NCI-H2081 treated with DMSO at 0.1 percent for 48 hours (cell line): ENCODE measurements around the gene SPEN.
"Not testable (repeated sequence)": the region's sequence is repeated elsewhere in the genome, so short reads cannot be mapped to it uniquely, and the experiment has no call there.

Source experiments
- DNase-seq: peaks from one replicate; lab custom pipeline; 2025; lab: John Stamatoyannopoulos, UW

The SPEN gene

DNA sequence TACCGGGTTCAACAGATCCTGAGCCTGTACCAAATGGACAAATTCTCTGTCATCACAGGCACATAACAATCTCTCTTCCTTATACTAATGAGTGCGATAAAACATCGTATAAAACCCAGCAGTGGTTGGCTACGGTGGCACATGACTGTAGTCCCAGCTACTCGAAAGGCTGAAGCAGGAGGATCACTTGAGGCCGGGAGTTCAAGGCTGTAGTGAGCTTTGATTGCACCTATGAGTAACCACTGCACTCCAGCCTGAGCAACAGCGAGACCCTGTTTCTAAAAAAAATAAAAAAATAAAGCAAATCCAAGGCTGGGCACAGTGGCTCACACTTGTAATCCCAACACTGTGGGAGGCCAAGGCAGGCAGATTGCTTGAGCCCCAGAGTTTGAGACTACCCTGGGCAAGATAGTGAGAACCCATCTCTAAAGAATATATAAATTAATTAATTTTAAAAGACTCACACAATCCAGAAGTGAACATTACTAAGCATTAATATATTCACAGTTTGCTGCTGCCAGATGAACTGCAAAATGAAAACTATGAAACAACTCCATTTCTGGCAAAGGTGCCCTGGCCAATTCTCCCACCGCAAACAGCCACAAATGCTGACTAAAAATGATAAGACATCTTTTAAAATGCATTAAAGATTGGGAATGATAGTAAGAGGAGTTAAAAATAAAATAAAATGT, 115.3 kb downstream of the SPEN start:
- no peak for DNase-seq

DNA sequence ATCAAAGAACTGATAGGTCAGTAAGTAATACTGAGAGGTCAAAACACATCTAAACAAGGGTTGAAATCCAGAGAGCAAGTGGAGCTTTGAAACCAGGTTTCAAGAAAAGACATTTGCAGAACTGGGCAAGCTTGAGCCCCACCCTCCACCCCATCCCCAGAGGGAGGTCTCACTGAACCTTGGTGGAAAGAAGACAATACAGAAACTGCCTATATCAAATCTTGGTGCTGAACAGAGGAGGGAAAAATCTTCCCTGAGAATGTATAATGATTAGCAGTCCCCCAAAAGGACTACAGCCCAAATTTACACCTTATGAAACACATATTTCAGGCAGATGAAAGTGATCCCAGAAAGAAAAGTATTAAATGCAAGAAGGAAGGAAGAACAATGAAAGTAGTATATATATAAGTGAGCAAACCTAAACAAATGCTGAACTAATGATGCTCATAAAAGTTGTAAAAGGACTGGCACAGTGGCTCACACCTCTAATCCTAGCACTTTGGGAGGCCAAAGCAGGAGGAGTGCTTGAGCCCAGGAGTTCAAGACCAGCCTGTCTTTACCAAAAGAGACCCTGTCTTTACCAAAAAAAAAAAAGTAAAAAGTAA, 116.0 kb downstream of the SPEN start:
- DNase-seq = no peak

DNA sequence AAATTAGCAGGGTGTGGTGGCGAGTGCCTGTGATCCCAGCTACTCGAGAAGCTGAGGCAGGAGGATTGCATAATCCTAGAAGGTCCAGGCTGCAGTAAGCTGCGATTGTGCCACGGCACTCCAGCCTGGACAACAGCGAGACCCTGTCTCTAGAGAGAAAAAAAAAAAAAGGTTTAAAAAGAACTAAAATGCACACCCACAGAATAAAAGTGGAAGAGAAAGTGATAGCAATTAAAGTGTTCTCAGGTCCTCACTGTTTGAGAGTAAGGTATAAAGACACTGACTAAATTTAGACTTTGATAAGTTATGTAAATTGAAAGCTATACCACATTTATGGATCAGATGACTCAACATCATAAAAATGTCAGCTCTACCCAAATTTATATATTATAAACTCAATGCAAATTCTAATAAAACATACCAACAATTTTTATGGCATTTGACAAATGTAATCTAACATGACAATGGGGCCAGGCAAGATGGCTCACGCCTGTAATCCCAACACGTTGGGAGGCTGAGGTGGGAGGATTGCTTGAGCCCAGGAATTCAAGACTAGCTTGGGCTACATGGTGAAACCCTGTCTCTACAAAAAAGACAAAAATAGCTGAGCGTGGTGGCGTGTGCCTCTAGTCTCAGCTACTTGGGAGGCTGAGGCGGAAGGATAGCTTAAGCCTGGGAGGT, 116.6 kb downstream of the SPEN start:
- DNase-seq = no peak

DNA sequence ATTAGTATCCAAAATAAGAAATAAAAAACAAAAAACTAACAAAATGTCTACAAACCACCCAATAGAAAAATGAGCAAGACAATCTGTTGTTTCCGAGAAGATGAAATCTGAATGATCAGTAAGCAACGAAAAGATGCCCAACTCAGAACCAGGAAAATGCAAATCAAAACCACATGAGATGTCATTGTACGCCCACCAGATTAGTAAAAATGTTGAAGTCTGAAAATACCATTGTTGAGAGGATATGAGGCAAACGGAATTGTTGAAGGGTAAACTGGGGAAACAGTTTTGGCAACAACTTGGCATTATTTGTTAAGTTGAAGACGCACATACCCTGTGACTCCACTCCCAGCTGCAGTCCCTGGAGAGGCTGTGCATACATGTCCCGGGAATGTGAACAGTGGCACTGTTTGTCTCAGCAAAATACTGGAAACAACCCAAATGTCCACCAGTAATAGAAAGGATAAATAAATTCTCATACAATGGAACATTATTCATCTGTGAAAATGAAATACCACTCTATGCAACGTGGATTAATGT, 117.8 kb downstream of the SPEN start:
- DNase-seq = no peak

DNA sequence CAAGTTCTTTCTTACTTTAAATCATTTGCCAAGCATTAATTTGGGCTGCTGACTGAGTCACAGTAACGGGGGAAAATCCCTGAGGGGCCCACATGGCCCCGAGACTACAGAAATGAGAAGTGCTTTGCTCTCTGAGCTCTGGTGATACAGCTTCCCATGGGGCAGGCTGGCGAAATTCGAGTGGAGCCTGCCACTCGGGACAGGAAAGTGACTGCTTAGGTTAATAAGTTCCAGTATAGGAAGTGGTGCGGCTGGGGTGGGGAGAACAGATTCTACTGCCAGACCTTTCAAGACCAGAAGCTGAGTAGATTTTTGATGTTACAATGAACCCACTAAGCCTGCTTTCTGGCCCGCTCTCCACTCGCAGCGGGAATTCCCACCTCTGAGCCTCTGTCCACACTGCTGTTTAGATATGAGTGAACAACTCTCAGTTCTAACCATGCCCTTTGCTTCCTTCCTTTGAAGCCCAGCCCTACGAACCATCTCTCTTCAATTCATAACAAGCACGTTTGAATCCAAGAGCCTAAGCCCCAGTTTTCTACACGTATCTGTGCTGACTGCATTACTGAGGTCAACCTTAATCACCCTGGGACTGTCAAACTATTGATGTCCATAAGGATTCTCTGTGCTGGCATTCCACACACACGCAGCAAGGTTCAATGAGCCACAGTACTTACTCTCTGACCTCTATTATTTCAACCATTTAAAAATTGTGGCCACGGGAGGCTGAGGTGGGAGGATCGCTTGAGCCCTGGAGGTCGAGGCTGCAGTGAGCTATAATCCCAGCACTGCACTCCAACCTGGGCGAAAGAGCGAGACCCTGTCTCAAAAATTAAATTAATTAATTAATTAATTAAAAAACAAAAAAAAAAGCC, 118.8 kb downstream of the SPEN start:
- no peak for DNase-seq

DNA sequence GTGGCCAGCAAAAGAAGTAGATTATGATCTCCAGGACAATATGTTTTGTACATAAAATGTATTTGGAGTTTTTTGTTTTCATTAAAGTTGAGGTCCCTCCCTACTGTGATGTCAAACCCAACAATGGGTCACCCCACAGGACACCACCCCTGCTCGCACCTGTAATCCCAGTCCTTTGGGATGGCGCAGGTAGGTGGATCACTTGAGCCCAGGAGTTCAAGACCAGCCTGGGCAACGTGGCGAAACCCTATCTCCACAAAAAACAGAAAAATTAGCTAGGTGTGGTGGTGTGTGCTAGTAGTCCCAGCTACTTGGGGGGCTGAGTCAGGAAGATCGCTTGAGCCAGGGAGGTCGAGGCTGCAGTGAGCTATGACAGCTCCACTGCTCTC, 119.4 kb downstream of the SPEN start:
- DNase-seq = no peak

DNA sequence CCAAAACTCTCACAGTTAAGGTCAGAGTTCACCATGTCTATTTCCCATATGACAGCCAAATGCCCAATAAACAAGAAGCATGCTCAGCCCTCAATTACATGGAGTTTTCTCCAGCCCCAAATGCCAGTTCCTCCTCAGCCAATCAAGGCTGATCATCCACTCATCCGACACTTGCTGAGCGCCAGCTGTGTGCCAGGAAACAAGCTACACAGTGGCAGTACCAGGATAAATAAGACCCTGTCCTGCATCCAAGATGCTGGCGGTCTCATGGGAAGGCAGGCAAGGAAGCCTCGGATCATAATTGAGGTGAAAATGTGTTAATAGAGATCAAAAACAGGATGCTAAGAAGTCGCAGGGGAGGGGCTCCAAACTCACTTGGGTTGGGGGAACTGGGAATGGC, 120.7 kb downstream of the SPEN start:
- no peak for DNase-seq

DNA sequence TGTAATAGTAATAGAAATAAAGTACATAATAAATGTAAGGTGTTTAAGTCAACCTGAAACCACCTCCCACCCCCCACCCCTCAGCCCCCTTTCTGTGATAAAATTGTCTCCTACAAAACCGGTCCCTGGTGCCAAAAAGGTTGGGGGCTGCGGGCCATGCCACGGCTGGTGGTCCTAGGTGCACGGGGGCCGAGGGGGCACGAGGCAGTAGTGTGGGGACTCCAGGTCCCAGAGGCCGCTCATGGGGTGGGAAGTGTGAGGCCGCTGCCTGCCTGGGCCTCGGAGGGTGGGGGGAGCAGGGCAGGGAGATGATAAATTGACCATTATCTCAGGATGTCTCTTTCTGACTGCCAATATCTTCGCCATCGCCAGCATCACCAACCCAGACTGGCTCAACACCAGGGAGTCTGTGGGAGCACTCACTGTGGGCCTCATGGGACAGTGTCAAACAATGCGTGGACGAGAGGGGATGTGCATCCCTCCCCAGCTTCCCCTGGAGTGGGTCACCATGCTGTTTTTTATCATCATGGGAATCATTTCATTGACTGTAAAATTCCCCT, 121.9 kb downstream of the SPEN start:
- no peak for DNase-seq

DNA sequence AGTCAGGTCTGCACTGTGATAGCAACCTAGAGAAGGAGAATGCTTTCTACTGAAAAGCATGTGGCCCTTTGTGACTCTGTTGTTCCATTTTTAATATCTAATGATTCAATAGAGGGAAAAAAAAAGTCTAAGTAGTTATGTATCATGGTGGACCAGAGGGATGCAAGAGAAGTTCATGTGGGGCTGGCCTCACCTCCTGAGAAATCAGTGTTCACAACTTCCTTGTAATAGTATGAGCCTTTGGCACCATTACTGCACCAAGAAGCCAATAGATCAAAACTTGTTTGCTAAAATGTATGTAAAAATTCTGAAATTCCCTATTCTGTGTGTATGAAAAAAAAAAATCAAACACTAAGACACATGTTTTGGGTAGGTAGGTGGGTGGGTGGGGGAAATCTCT, 123.4 kb downstream of the SPEN start:
- no peak for DNase-seq

DNA sequence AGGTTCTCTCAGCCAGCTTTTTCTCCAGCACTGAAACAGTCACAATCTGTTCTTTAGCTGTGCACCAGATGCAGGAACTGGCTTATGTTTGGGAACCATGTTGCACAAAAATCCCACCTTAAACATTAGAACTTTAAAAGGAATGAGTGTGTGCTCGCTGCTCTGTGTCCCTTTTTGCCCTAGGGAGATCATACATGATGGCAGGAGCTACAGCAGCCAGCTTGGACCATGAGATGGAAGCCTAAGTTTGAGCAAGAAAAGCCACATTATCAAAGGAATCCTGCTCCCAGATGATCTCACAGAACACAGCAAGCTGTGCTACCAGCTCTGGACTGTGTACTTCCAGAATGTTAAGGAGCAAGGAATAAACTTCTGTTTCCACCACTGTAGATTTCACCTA, 124.9 kb downstream of the SPEN start:
- no peak for DNase-seq

DNA sequence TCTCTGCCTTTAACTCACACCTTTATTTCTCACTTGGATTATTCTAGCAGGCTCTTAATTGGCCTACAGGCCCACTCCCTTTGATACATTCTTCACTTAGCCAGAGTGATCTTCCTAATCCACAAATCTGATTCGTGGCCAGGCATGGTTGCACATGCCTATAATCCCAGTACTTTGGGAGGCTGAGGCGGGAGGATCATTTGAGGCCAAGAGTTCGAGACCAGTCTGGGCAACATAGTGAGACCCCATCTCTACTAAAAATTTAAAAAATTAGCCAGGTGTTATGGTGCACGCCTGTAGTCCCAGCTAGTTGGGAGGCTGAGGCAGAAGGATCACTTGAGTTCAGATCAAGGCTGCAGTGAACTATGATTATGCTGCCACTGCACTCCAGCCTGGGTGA, 126.3 kb downstream of the SPEN start:
- no peak for DNase-seq

DNA sequence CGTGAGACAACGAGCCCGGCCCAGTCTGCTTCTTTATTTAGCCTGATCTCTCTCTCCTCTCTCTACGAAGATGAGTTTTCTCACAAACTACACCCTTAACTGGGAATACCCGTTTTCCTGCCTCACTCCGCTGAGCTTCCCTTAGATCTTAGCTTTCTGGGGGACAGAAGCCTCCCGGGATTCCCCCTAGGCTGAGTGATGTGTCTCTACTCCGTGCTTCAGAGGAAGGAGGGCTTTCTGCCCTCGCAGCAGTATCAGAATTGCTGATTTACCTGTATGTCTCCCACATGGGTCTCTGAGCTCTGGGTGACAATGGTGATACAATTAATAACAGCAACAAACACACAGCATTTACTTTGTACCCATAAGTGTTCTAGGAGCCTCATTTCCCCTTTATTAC, 127.3 kb downstream of the SPEN start:
- DNase-seq = no peak

DNA sequence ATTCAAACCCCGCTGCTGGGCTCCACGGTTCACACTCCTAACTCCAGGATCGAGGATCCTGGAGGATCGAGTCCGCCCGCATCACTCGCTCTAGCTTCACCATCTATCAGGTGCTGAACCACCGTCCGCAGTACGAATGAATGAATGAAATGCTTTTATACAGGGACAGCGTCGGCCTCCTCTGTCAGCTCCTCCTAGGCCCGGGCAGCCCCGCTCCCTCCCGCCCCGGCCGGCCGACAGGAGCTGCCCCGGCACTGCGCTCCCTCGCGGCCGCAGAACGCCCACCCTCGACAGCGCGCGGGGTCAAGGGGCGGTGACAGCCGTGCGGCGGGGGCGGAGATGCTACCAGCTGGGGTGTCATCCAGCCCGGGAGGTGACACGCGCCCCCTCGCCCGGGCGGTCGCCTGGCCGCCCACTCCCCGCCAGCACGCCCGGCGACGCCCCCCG, 127.9 kb downstream of the SPEN start:
- no peak for DNase-seq

DNA sequence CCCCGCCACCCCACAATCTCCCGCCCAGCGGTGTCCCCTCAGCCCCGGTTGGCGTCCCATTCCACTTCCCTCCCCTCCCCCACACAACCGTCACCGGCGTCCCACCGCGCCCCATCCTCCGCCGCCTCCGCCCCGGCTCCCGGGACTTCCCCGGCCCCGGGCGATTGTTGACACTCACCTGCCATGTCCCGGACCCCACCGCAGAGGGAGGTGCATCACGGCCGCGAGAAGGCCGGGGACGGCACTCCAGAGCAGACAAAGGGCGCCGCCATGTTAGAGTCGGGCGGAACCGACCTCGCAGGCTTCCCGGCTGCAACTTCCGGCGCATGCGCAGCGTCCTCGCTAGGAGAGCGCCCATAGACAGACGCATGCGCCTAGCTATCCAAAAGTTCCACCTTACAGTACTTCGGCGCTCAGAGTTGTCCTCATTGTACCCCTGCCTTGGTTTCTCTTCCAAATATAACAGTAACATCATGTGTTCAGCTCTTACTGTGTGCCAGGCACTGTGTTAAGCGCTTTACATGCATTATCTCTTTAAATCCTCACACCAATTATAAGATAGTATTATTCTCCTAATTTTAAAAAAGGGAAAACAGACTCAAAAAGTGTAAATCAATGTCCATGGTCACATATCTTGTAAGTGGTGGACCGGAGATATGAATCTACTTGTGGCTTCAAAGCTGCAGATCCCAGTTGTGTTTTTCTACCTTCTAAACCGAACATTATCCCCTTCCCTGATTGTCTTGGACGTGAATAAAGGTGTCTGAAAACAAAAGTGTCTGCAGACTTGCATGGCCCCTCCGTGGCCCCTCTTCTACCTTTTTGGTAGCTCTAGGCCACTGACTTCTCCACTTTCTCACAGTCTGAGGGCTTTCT, 128.5 kb downstream of the SPEN start, which contains the start of gene ZBTB17:
Gene ZBTB17, minus strand, starts transcription at position 297 of the 876 bp plus-strand sequence. CDS start 27,606 bp downstream, outside the sequence.
- peak; percentile 66 for DNase-seq

DNA sequence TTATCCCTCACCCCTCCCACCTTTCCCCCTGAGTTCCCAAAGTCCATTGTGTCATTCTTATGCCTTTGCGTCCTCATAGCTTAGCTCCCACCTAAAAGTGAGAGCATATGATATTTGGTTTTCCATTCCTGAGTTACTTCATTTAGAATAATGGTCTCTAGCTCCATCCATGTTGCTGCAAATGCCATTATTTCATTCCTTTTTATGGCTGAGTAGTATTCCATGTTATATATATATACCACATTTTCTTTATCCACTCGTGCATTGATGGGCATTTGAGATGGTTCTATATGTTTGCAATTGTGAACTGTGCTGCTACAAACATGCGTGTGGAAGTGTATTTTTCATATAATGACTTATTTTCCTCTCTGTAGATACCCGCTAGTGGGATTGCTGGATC, 130.4 kb downstream of the SPEN start:
- not testable (repeated sequence) for DNase-seq

DNA sequence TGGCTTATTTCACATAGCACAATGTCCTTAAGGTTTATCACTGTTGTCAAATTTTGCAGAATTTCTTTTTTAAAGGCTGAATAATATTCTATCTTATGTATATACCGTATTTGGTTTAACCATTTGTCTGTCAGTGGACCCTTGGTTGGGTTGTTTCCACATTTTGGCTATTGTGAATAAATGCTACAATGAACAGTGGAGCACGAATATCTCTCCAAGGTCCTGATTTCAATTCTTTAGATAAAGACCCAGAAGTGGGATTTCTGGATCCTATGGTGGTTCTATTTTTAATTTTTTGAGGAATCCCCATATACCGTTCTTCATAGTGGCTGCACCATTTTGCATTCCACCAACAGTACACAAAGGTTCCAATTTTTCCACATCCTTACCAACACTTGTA, 134.2 kb downstream of the SPEN start:
- DNase-seq = no peak

DNA sequence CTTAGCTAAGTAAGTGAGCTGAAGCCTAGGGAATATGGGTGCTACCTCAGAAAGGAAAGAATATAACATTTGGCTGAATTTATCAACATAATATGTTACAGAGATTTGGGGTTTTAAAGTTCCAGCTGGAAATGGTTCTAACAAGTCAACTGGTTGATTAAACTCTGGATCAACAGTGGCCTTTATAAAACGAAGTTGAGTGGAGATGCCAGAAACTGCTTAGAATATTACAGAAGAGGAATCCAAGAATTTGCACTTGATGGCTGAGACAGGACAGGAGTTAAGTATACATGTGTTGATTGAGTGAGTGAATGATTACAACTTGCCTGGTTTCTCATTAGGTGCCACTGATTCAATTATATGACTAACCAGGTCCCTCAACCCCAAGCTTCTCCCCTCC, 135.8 kb downstream of the SPEN start:
- DNase-seq = no peak

DNA sequence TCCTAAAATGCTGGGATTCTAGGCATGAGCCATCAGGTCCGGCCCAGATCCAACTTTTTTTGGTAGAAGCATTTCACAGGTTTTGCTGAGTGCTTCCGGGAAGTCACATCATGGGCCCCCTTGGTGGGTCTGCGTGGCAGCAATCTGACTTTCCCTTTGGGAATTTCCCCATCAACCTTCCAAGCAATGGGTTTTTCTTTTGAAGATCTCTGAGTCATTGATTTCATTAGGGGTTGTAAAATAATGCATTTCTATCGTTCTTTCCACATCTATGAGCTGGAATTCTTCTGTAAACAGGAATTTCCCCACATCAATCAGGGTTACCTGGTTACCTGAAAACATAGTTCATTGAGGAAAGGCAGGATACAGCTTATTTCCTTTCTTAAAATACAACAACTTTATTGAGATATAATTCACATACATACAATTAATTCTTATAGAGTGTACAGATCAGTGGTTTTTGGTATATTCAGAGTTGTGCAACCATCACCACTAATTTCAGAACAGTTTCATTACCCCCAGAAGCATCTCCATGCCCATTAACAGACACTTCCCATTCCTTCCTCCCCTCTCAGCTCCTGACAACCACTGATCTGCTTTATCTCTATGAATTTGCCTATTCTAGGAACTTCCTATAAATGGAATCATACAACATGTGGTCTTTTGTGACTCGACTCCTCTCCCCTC, 138.2 kb downstream of the SPEN start:
- DNase-seq = no peak

DNA sequence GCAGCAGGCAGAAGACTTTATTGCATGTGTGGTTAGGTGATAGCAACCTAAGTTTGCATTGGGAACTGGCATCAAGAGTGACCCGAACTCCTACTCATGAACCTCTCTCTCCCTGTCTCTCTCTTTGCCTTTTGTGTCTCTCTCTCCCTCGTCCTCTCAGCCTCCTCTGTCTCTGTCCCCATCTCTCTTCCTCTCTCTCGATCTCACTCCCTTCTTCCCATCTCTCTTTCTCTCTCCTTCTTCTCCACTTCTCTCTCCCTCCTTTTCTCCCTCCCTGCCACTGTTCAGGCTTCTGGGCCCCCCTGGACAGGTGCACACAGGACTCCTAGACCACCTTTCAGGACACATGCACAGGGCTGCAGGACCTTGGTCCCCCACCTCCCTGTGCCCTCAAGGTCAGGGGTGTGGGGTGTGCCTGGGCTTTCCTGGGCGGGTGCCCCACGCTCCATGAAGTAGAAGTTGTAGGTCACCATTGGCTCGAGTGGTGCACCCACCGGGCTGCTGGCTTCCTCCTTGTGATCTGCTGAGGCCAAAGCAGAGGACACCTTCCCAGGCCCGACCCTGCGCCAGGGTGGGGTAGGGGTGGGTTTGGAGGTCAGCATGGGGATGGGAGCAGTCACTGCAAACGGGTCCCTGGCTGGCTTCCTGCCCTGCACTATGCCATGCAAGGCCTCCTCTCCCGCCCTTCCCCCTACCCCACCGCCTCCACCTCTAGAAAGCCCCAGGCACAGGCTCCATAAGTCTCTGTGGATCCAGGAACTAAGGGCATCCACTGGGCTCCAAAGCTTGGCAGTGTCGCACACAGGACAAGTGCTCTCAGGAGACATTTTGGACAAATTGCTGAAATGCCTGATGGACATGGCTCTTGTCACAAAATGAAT, 141.6 kb downstream of the SPEN start:
- no peak for DNase-seq
